BLaER1 treated with 17β-estradiol and CSF1 and Interleukin-3, amounts not matched to agents 10 nM and 100 nM (cell line): ENCODE measurements around the gene TMEM150B.
A peak's percentile ranks its signal among the peaks of the same experiment; 100 is the strongest.

Source experiments
- H3K27ac ChIP-seq, 11 experiments: shearing (Covaris generic); formaldehyde crosslinking; 2 replicates each; pipeline ENCODE4 v1.8.1; 2022
- H3K27me3 ChIP-seq, 11 experiments: shearing (Covaris generic); formaldehyde crosslinking; 2 replicates each; pipeline ENCODE4 v1.8.1; 2022
- H3K36me3 ChIP-seq, 11 experiments: shearing (Covaris generic); formaldehyde crosslinking; 2 replicates each; pipeline ENCODE4 v1.8.1; 2022
- H3K4me1 ChIP-seq, 10 experiments: shearing (Covaris generic); formaldehyde crosslinking; 2 replicates each; pipeline ENCODE4 v1.8.1; 2022
- H3K4me2 ChIP-seq, 11 experiments: shearing (Covaris generic); formaldehyde crosslinking; 2 replicates each; pipeline ENCODE4 v1.8.1; 2022
- H3K4me3 ChIP-seq, 10 experiments: shearing (Covaris generic); formaldehyde crosslinking; 2 replicates each; pipeline ENCODE4 v1.8.1; 2022
- H3K9ac ChIP-seq, 11 experiments: shearing (Covaris generic); formaldehyde crosslinking; 2 replicates each; pipeline ENCODE4 v1.8.1; 2022
- H3K9me3 ChIP-seq, 11 experiments: shearing (Covaris generic); formaldehyde crosslinking; replicated peaks in 1 of 11; 2 replicates each; pipeline ENCODE4 v1.8.1; 2022
- H4K20me1 ChIP-seq, 11 experiments: shearing (Covaris generic); formaldehyde crosslinking; 2 replicates each; pipeline ENCODE4 v1.8.1; 2022
- Cebpa-rat ChIP-seq, 11 experiments: shearing (Covaris generic); IDR thresholded peaks; 2 replicates each; pipeline ENCODE4 v1.8.1; 2022

Gene TMEM150B, protein sequence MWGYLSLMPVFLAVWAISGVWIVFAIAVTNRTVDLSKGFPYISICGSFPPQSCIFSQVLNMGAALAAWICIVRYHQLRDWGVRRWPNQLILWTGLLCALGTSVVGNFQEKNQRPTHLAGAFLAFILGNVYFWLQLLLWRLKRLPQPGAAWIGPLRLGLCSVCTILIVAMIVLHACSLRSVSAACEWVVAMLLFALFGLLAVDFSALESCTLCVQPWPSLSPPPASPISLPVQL

DNA sequence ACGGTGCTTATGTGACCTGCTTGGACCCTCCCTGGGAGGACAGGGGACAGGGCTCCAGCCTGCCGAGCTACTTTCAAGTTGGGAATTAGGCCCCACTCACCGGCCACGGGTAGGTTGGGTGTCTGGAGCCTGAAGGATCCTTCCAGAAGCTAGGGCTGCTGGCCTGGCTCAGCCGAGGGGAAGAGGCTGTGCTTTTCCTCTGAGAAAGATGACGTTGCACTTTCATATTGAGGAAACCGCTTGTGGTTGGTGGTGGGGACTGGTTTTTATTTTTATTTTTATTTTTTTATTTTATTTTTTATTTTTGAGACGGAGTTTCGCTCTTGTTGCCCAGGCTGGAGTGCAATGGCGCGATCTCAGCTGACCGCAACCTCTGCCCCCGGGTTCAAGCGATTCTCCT, at the start of gene TMEM150B:
Gene TMEM150B (minus strand): TSS at position 170 of the 400 bp plus-strand sequence. CDS start 4,305 bp downstream, outside the sequence.
- Histone ChIP-seq H3K4me3 (peak within 1 kb of the TSS in 9 of 10 experiments; percentile 20 to 65 (median 52); a peak in 18 of 20 replicates), H3K36me3 (peaks cover 0 to 5% (median 0%) of the 10 kb centered on the region in 11 experiments; a peak in 7 of 22 replicates), H3K27me3 (no peaks in the 10 kb centered on the region), H3K4me2 (peak within 1 kb of the TSS; percentile 73 to 97 (median 84)), H3K27ac (peak within 1 kb of the TSS; percentile 66 to 90 (median 80)), H3K9me3 (peaks cover 0 to 10% (median 0%) of the 10 kb centered on the region in 11 experiments; a peak in 1 of 22 replicates), H3K4me1 (peaks cover 57 to 87% (median 76%) of the 10 kb centered on the region in 10 experiments), H4K20me1 (peaks cover 0 to 16% (median 0%) of the 10 kb centered on the region in 11 experiments; a peak in 3 of 22 replicates), H3K9ac (peak within 1 kb of the TSS; percentile 59 to 79 (median 73))
- TF ChIP-seq Cebpa-rat (IDR thresholded peaks at IDR 0.05): no peak

DNA sequence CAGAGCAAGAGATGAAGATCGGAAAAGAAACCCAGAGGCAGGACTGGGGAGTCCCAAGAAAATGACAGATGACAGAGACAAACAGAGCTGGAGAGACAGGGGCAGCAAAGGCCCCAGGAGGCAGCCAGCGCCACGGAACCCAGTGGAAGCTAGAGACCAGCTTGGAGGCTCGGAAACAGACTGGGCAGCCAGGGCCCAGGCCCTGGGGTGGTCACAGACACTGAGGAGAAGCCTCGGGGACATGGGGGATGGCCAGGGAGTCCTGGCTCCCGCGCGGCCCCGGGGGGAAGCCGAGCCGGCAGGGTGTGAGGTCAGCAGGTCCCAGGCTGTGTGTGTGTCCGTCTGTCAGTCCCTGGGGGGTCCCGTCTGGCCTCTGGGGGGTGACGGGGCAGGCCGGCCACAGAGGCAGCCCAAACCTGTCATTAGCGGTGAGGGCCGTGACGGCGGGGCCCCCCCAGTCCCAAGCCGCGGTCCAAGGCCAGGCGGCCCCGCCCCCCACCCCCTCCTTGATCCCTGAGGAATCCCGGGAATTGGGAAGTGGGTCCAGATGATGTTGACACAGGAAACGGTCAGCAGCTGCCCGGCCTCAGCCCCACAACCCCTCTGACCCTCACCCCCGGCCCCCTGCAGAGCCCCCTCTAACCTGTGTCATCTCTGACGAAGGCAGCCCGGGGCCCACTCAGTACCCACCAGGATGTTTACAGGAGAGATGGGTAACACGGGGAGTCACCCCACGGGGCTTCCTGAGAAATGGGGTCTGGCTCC, 49.0 kb upstream of the TMEM150B start:
- no peaks in the 10 kb centered on the region for H3K9me3 ChIP-seq
- no peak overlapping the region for H3K27ac ChIP-seq
- peaks cover 57 to 84% (median 77%) of the 10 kb centered on the region in 11 experiments for H3K27me3 ChIP-seq
- H3K4me1 ChIP-seq: peaks cover 7 to 29% (median 21%) of the 10 kb centered on the region in 10 experiments; a peak in 18 of 20 replicates
- no peak overlapping the region for H3K9ac ChIP-seq
- H3K4me2 ChIP-seq: no peak overlapping the region
- H3K36me3 ChIP-seq: no peaks in the 10 kb centered on the region
- TF ChIP-seq Cebpa-rat (IDR thresholded peaks at IDR 0.05): no peak
- no peak overlapping the region for H3K4me3 ChIP-seq
- H4K20me1 ChIP-seq: peaks cover 0 to 22% (median under 1%) of the 10 kb centered on the region in 11 experiments; a peak in 9 of 22 replicates

DNA sequence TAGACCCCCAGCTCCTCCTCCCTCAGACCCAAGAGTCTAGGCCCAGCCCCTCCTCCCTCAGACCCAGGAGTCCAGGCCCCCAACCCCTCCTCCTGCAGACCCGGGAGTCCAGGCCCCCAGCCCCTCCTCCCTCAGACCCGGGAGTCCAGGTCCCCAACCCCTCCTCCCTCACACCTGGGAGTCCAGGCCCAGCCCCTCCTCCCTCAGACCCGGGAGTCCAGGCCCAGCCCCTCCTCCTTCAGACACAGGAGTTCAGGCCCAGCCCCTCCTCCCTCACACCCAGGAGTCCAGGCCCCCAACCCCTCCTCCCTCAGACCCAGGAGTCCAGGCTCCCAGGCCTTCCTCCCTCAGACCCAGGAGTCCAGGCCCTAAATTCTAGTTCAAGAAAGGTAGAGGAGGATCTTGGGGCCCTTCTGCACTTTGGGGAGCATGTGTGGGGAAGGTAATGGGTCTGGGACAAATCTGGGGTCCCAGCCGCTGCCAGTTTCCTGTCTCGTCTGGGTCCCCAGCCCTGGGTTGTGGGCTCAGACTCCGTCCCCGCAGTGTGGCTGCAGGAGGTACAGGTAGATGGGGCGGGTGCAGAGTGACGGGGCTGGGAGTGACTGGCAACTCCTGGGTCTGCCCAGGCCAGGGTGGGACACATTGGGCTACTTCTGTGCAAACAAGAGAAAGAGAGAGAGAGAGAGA, 48.3 kb upstream of the TMEM150B start:
- no peak for TF ChIP-seq Cebpa-rat (IDR thresholded peaks at IDR 0.05)
- Histone ChIP-seq H3K9me3 (no peaks in the 10 kb centered on the region), H3K9ac (no peak overlapping the region), H4K20me1 (peaks cover 0 to 29% (median 7%) of the 10 kb centered on the region in 11 experiments; a peak in 11 of 22 replicates), H3K27me3 (peaks cover 65 to 91% (median 84%) of the 10 kb centered on the region in 11 experiments), H3K4me2 (no peak overlapping the region; a peak in 1 of 22 replicates), H3K4me3 (no peak overlapping the region), H3K36me3 (no peaks in the 10 kb centered on the region), H3K4me1 (peaks cover 12 to 36% (median 26%) of the 10 kb centered on the region in 10 experiments; a peak in 18 of 20 replicates), H3K27ac (no peak overlapping the region)

DNA sequence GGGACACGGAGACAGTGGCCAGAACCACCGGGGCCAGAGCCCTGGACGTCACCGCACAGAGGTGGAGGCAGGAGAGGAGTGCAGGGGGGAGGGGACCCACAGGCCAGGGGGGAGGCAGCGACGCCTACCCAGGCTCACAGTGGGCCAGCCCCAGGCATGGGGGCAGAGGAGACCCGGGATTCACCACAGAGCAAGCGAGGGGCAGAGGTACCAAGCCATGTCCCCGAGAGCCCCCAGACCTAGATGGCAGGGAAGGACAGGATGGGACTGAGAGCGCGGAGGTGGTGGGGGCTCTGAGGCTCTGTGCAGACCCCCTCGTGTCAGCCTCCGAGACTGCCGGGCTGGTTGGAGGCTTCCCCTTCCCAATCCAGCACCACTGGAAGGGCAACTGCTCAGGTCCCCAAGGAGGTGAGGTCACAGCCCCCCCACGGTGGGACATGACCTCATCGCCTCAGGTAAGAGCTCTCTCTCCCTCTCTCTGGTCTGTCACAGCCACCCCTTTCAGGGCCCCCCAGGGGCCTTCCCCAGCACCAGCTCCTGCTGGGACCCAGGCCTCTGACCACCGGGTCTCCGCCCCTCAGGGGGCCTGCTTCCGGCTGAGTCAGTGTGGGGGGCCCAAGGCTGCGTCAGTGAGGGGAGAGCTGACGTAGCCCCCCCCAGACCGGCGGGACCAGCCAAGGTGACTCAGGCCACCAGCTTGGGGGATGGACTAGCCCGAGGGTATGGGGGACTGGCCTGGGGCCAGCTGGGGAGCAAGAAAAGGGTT, 47.4 kb upstream of the TMEM150B start:
- no peak for TF ChIP-seq Cebpa-rat (IDR thresholded peaks at IDR 0.05)
- H3K4me1 ChIP-seq: peaks cover 12 to 36% (median 25%) of the 10 kb centered on the region in 10 experiments; a peak in 18 of 20 replicates
- H4K20me1 ChIP-seq: peaks cover 0 to 27% (median 7%) of the 10 kb centered on the region in 11 experiments; a peak in 11 of 22 replicates
- H3K36me3 ChIP-seq: no peaks in the 10 kb centered on the region
- H3K27ac ChIP-seq: no peak overlapping the region
- H3K4me2 ChIP-seq: peak overlapping the region in 10 of 11 experiments; percentile 1 to 55 (median 43); a peak in 14 of 22 replicates
- no peak overlapping the region for H3K4me3 ChIP-seq
- peak overlapping the region in 4 of 11 experiments; percentile 9 to 46 (median 24); a peak in 1 of 22 replicates for H3K9ac ChIP-seq
- H3K9me3 ChIP-seq: no peaks in the 10 kb centered on the region
- H3K27me3 ChIP-seq: peaks cover 73 to 95% (median 88%) of the 10 kb centered on the region in 11 experiments

DNA sequence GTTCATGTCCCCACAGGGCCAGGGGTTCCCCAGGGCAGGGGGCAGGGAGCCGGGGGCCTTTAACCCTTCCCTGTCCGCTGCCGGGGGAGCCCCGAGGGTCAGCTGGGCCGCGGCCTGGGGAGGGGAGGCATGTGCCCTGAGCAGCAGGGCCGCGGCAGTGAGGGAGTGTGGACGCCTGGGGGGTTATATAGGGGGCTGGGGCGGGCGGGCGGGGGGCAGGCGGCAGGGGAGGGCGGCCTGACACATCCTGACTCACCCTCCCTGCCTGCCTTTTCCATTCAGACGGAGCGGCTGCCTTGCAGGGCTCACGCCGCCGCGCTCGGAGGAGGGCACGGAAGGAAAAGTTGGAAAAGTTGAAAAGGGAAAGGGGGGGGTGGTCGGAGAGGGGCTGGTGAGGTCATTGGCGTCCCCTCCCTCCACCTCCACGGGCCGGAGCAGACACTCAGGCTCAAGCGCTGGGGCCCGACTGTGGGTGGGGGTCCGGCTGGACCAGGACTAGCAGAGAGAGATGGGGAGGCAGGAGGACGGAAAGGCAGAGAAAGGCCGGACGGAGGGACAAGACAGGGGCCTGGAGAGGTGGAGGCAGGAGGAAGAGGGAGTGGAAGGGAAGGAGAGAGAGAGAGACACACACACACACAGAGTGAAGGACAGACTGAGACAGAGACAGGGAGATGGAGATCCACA, 45.3 kb upstream of the TMEM150B start, which contains the start of gene IL11:
Gene IL11 (minus strand): TSS at position 159 of the 684 bp plus-strand sequence. CDS start 153 bp downstream, at position 6.
- no peak within 1 kb of the TSS for H3K27ac ChIP-seq
- no peak for TF ChIP-seq Cebpa-rat (IDR thresholded peaks at IDR 0.05)
- peaks cover 59 to 85% (median 79%) of the 10 kb centered on the region in 11 experiments for H3K27me3 ChIP-seq
- no peaks in the 10 kb centered on the region for H3K36me3 ChIP-seq
- H3K4me2 ChIP-seq: peak within 1 kb of the TSS; percentile 78 to 89 (median 83)
- H3K4me3 ChIP-seq: peak within 1 kb of the TSS; percentile 37 to 67 (median 51); a peak in 19 of 20 replicates
- H3K9me3 ChIP-seq: no peaks in the 10 kb centered on the region
- H3K9ac ChIP-seq: peak within 1 kb of the TSS in 9 of 11 experiments; percentile 38 to 67 (median 51); a peak in 12 of 22 replicates
- H4K20me1 ChIP-seq: peaks cover 0 to 26% (median 7%) of the 10 kb centered on the region in 11 experiments; a peak in 9 of 22 replicates
- H3K4me1 ChIP-seq: peaks cover 12 to 22% (median 19%) of the 10 kb centered on the region in 10 experiments; a peak in 18 of 20 replicates

DNA sequence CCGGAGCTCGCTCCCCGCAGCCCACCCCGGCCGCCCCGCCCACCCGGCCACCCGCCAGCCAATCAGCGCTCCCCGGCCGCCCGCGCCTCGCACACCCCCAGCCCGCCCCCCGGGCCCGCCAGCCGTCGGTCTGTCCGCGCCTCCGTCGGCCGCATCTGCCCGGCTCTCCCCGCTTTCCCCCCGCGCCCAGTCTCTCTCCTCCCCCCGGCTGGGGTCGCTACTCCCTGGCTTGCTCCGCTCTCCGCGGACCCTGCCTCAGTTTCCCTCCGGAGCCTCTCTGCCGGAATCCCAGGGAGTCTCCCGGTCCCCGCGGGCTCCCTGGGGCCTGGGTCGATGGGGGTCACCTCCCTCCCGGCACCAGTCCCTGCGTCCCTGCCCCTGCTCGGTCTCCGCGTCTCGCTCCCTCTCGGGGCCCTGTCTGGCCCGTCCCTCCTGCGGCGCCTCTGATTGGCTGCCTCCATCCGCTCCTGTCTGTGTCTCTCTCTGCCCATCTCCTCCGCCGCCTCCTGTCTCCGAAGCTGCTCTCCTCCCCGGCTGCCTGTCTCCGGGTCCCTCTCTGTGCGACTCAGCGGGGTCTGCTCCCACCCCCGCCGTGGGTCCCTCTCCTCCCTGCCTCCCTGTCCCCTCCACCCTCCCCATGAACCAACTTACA, 44.6 kb upstream of the TMEM150B start:
- Histone ChIP-seq H3K4me3 (peak overlapping the region; percentile 28 to 67 (median 49); a peak in 15 of 20 replicates), H3K27me3 (peaks cover 56 to 82% (median 76%) of the 10 kb centered on the region in 11 experiments), H3K36me3 (no peaks in the 10 kb centered on the region), H4K20me1 (peaks cover 0 to 26% (median 7%) of the 10 kb centered on the region in 11 experiments; a peak in 9 of 22 replicates), H3K4me1 (peaks cover 12 to 22% (median 19%) of the 10 kb centered on the region in 10 experiments; a peak in 18 of 20 replicates), H3K27ac (no peak overlapping the region), H3K9me3 (no peaks in the 10 kb centered on the region), H3K4me2 (peak overlapping the region; percentile 75 to 89 (median 82)), H3K9ac (peak overlapping the region in 3 of 11 experiments; percentile 38 to 54 (median 50); a peak in 4 of 22 replicates)
- TF ChIP-seq Cebpa-rat (IDR thresholded peaks at IDR 0.05): no peak
